NOMO-1 treated with dmso at 0.1 percent for 144 hours (cell line): ENCODE measurements around the gene HOXD3.

Source experiments
- DNase-seq: peaks from one replicate; lab custom pipeline; 2025; ENCODE audit not compliant: unreplicated experiment; lab: John Stamatoyannopoulos, UW

The HOXD3 gene

GRCh38 chr2:176175709-176176607 is 18.9 kb downstream of the HOXD3 start:
- no peak for DNase-seq

DNA sequence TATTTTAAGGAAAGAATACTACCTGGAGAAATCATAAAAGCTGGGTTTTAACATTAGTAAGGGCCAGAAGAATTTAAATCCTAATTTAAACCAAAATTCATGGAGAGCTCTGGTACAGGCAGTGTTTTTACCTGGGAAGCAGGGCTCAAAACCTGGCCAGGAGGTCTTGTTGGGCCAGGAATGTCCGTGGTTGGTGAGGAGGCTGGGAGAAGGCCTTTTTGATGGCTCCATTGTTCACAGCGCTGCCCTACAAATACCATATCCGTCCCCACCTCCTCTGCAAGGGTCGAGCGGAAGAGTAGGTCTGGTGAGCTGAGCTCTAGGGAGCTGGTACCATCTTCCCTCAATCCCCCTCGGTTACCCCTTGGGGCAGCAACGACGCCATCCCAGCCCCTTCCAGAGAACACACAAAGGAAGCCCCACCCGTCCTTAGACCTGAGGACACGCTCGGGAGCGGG is 20.5 kb downstream of the HOXD3 start:
- no peak for DNase-seq

- no peak for DNase-seq
Measured at GRCh38 chr2:176178038-176178756, 21.1 kb downstream of the HOXD3 start.

DNA sequence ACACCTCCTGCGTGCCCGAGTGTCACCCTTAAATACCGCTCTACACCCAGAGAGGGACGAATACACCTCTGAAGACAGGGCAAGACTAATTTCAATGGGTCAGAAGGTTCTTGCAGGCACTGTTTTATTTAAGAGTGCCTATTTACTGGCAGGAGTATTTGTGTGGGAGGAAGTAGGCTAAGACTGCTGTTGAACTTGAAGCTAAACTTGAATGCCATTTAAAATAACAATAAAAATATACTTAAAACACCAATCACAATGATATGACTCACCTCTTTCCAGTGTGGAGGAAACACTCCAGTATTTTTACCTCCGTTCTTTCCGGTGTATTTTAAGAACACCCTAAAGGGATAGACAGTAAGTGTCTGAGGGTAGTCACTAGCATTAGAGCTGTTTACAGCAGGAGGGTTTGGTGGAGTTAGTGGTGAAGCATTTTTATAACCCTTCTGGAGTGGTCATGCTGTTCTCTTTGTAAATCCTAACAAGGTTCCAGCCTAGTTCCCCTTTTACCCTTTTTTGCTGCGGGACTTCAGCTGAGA is 21.7 kb downstream of the HOXD3 start:
- no peak for DNase-seq

DNA sequence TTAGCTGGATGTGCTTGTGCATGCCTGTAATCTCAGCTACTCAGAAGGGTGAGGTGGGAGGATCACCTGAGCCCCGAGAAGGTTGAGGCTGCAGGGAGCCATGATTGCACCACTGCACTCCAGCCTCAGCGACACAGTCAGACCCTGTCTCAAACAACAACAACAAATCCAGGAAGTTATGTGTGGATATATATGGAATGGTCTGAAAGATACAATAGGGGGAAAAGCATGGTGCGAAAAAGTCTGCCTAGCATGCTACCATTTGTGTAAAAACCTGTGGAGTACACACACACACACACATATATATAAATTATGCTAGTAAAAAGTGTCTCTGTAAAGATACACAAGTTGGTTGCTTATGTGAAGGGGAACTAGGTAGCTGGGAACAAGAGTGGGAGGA is 24.4 kb downstream of the HOXD3 start:
- no peak for DNase-seq

- DNase-seq, result no peak
Measured at GRCh38 chr2:176182671-176183070, 25.6 kb downstream of the HOXD3 start.

DNA sequence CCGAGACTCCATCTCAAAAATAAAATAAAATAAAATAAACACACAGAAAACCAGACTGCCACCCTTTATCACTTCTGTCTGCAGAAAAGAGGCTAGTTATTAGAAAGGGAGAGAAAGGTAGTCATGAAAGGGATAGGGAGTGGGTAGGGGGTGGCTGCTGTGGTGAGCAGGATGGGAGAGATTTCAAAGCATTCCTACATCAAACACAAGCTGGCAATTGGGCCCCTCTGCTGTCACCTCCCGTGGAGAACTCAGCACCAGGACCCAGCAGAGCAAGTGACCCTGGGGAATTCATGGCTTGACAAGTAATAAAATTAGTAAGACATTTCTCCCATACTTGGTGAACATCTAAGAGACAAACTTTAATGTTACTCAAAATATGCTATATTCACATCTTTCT is 27.6 kb downstream of the HOXD3 start:
- DNase-seq, result no peak

DNA sequence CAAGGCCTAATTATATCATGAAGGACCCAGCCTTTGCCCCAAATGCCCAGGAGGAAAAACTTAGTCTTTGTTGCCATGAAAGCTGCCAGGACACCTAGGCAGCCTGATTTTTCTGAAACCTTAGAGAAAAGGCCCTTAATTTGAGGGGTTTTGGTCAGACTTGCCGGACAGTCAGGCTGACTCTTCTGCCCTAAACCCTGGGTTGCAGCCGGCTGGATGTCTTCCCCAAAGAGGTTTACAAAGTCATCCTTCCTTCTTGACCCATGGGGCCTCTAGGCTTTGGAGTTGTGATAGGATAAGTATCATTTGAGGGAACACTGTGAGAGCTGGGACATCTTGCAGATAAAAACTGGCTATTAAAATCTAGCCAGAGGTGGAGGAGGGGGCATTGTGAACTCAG is 28.9 kb downstream of the HOXD3 start:
- no peak for DNase-seq

DNA sequence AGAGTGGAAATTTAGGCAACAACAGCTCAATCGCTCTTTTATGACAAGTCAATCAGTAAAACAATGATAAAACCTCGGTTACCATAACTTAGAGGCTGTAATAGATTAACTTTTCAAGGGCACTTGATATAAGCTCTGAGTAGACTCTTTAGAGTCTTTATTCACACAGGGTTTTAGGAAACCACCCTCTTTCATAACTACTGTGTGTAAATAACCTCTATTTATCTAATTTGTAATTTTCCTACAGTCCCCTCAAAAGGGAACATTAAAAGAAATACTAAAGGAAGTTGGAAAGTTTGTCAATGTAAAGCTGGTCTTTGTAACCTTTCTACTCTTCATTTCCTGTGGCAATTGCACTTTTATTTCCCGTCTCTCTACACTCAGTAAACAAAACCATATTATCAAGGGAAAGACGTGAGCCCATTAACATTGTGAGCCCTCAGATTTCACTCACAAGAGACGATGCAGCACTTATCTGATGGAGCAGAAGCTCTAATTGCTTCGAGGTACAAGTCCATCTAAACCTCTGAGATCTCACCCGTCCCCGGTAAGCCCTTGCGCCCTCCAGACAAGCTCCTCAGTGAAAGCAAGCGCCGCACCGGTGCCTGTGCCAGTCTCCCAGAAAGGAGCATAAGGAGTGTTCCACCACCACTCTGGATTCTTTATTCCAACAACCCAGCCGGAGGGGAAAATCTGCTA is 30.2 kb downstream of the HOXD3 start:
- DNase-seq, result no peak

GRCh38 chr2:176187899-176188773 is 31.0 kb downstream of the HOXD3 start, which contains the start of gene HOXD1:
TSS of gene HOXD1 (plus strand) at chr2:176188668. CDS start at chr2:176188802, 134 bp downstream.
- no peak for DNase-seq

DNA sequence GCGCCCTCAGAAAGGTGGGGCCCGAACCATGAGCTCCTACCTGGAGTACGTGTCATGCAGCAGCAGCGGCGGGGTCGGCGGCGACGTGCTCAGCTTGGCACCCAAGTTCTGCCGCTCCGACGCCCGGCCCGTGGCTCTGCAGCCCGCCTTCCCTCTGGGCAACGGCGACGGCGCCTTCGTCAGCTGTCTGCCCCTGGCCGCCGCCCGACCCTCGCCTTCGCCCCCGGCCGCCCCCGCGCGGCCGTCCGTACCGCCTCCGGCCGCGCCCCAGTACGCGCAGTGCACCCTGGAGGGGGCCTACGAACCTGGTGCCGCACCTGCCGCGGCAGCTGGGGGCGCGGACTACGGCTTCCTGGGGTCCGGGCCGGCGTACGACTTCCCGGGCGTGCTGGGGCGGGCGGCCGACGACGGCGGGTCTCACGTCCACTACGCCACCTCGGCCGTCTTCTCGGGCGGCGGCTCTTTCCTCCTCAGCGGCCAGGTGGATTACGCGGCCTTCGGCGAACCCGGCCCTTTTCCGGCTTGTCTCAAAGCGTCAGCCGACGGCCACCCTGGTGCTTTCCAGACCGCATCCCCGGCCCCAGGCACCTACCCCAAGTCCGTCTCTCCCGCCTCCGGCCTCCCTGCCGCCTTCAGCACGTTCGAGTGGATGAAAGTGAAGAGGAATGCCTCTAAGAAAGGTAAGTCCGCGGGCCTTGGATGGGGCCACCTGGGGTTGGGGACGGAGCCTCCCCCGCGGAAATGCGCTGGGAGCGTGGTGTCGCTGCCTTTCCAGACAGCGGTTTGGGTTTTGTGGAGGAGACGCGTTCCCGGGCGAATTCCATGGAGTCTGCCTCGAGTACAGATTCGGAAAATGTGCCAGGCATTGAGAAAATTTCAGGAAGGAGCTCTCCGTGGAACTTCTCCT is 31.9 kb downstream of the HOXD3 start:
- DNase-seq, result no peak

DNA sequence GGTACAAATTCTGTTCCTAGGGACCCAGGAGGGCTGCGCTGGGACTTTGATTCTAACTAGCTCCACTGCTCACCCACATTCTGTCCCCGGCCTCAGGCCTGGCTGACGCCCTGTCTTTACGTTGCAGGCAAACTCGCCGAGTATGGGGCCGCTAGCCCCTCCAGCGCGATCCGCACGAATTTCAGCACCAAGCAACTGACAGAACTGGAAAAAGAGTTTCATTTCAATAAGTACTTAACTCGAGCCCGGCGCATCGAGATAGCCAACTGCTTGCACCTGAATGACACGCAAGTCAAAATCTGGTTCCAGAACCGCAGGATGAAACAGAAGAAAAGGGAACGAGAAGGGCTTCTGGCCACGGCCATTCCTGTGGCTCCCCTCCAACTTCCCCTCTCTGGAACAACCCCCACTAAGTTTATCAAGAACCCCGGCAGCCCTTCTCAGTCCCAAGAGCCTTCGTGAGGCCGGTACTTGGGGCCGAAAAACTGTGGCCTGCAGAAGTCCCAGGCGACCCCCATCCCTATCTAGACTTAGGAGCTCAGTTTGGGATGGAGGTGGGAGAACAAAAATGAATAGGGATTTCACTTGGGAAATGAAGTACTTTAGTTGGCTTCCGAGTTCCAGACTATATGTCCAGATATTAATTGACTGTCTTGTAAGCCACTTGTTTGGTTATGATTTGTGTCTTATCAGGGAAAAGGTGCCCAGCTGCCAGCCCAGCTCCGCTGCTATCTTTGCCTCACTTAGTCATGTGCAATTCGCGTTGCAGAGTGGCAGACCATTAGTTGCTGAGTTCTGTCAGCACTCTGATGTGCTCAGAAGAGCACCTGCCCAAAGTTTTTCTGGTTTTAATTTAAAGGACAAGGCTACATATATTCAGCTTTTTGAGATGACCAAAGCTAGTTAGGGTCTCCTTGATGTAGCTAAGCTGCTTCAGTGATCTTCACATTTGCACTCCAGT is 32.9 kb downstream of the HOXD3 start:
- DNase-seq, result no peak

- no peak for DNase-seq
Measured at GRCh38 chr2:176192351-176192750, 35.2 kb downstream of the HOXD3 start.

DNA sequence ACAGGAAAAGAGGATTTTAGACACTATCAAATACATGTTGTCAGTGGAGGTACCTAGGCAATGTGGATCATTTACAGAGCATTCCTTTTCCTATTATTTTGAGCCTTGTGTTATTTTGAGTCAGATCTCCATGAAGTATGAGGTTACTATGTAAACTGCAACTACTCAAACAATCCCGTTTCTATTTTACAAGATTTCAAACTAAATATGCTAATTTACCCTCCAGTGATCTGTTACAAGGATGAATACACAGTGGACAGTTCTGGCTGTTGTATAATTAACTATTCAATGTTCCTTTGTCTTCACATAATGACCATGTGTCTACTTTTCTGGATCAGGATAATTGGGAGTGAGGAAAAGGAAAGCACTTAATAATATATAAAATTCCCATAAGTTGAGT is 35.9 kb downstream of the HOXD3 start:
- DNase-seq, result no peak

GRCh38 chr2:176199902-176200301 is 42.8 kb downstream of the HOXD3 start:
- DNase-seq, result no peak

GRCh38 chr2:176200971-176201370 is 43.9 kb downstream of the HOXD3 start:
- no peak for DNase-seq

DNA sequence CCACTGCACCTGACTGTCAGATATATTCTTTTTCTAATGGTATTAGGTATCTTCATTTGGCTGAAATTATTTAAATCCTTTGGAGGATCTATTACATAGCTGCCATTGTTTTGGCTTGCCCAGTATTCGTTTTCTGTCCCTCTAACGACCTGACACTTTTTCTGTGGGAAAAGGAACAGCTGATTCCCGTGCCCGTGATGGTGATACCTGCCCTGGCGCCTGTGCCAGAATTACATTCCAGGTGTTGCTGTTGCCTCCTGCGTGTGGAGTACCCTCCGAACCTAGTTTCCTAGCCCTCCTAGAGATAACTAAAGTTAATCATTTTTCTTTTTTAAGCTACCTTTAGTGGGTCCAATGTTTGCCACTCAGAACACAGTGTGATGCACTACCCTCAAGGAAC is 45.4 kb downstream of the HOXD3 start:
- no peak for DNase-seq

GRCh38 chr2:176205126-176205525 is 48.0 kb downstream of the HOXD3 start:
- no peak for DNase-seq
